Keratinocyte (primary cell): ENCODE data around the gene SGCG.

Experiments
- CTCF ChIP-seq, 3 experiments: IDR thresholded peaks in 1 of 3; conservative IDR thresholded peaks in 1 of 3; optimal IDR thresholded peaks in 1 of 3; 2 replicates in 2 of 3; 3 replicates in 1 of 3; pipeline versions ENCODE3 to v1.5.1; 2011; ENCODE audit warnings: low read length in 3 of 3, mild to moderate bottlenecking in 3 of 3, moderate library complexity in 2 of 3, control low read depth in 1 of 3, inconsistent platforms in 1 of 3; ENCODE audit not compliant: insufficient read depth in 2 of 3; ENCODE audit errors: extremely low read depth in 1 of 3
- EZH2 ChIP-seq: IDR thresholded peaks from one replicate; pipeline ENCODE4 v1.6.1; 2012; ENCODE audit warnings: inconsistent platforms, mild to moderate bottlenecking, low read length, moderate library complexity

GRCh38 chr13:23330356-23330755, 149.6 kb downstream of the SGCG start:
- TF ChIP-seq CTCF (optimal IDR thresholded peaks at IDR 0.05 in 1 of 3, IDR thresholded peaks at IDR 0.05 in 1 of 3, conservative IDR thresholded peaks at IDR 0.05 in 1 of 3; ENCODE audit: extremely low read depth in 1 of 3, insufficient read depth in 2 of 3, low read length in 3 of 3) (no peak), EZH2 (no peak)
